ENCODE measurements around the gene KRT222. TPM values are rescaled to one million over a fixed set of nuclear protein-coding genes. Genes with fewer than 3 reads are reported as not detected.
A peak's percentile ranks its signal among the peaks of the same experiment; 100 is the strongest.

The KRT222 gene
- total and polyA plus RNA-seq, 2 of the 13 experiments (the other 11 are each of a cell fraction or from before 2014, with no cell fraction given), result not detected

- TF ChIP-seq, protein P1, sequence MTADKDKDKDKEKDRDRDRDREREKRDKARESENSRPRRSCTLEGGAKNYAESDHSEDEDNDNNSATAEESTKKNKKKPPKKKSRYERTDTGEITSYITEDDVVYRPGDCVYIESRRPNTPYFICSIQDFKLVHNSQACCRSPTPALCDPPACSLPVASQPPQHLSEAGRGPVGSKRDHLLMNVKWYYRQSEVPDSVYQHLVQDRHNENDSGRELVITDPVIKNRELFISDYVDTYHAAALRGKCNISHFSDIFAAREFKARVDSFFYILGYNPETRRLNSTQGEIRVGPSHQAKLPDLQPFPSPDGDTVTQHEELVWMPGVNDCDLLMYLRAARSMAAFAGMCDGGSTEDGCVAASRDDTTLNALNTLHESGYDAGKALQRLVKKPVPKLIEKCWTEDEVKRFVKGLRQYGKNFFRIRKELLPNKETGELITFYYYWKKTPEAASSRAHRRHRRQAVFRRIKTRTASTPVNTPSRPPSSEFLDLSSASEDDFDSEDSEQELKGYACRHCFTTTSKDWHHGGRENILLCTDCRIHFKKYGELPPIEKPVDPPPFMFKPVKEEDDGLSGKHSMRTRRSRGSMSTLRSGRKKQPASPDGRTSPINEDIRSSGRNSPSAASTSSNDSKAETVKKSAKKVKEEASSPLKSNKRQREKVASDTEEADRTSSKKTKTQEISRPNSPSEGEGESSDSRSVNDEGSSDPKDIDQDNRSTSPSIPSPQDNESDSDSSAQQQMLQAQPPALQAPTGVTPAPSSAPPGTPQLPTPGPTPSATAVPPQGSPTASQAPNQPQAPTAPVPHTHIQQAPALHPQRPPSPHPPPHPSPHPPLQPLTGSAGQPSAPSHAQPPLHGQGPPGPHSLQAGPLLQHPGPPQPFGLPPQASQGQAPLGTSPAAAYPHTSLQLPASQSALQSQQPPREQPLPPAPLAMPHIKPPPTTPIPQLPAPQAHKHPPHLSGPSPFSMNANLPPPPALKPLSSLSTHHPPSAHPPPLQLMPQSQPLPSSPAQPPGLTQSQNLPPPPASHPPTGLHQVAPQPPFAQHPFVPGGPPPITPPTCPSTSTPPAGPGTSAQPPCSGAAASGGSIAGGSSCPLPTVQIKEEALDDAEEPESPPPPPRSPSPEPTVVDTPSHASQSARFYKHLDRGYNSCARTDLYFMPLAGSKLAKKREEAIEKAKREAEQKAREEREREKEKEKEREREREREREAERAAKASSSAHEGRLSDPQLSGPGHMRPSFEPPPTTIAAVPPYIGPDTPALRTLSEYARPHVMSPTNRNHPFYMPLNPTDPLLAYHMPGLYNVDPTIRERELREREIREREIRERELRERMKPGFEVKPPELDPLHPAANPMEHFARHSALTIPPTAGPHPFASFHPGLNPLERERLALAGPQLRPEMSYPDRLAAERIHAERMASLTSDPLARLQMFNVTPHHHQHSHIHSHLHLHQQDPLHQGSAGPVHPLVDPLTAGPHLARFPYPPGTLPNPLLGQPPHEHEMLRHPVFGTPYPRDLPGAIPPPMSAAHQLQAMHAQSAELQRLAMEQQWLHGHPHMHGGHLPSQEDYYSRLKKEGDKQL (CRISPR knock-in tag; IDR thresholded peaks at IDR 0.05; ENCODE audit: low read depth), result no peak
- TF ChIP-seq ELF1 (CRISPR knock-in tag; IDR thresholded peaks at IDR 0.05), result peak; percentile 9
- TF ChIP-seq ZNF264 (CRISPR knock-in tag; IDR thresholded peaks at IDR 0.05), result peak; percentile 1; the same call in 1 of the 2 replicates
- TF ChIP-seq AGO2 (optimal IDR thresholded peaks at IDR 0.05; ENCODE audit: low read depth, low read length), result no peak
- TF ChIP-seq HOXA7 (CRISPR knock-in tag; IDR thresholded peaks at IDR 0.05), result no peak
- TF ChIP-seq MIXL1 (CRISPR knock-in tag; IDR thresholded peaks at IDR 0.05), result peak; percentile 9; the same call in 1 of the 2 replicates
- TF ChIP-seq NFATC3 (CRISPR knock-in tag; IDR thresholded peaks at IDR 0.05), result peak; percentile 11; the same call in 1 of the 2 replicates
- TF ChIP-seq HNF4A (CRISPR knock-in tag; IDR thresholded peaks at IDR 0.05), result peak; percentile 2; the same call in 1 of the 2 replicates
- TF ChIP-seq ZNF567 (CRISPR knock-in tag; IDR thresholded peaks at IDR 0.05; ENCODE audit: borderline replicate concordance), result peak; percentile 33; the same call in 1 of the 2 replicates
- no peak for TF ChIP-seq POGK (CRISPR knock-in tag; conservative IDR thresholded peaks at IDR 0.05)
- TF ChIP-seq CEBPG (CRISPR knock-in tag; IDR thresholded peaks at IDR 0.05), result no peak
- TF ChIP-seq MEF2D (CRISPR knock-in tag; IDR thresholded peaks at IDR 0.05), result 0 out of 2 replicates have a peak, but pooled peaks have one; percentile 2
- TF ChIP-seq ZNF501 (CRISPR knock-in tag; IDR thresholded peaks at IDR 0.05), result peak; percentile 55; the same call in 1 of the 2 replicates
- TF ChIP-seq ZNF570 (CRISPR knock-in tag; IDR thresholded peaks at IDR 0.05; ENCODE audit: borderline replicate concordance), result 0 out of 2 replicates have a peak, but pooled peaks have one; percentile 20
- 0 out of 2 replicates have a peak, but pooled peaks have one; percentile 48 for TF ChIP-seq RARG (CRISPR knock-in tag; IDR thresholded peaks at IDR 0.05; ENCODE audit: low read depth)
- TF ChIP-seq, protein P2, sequence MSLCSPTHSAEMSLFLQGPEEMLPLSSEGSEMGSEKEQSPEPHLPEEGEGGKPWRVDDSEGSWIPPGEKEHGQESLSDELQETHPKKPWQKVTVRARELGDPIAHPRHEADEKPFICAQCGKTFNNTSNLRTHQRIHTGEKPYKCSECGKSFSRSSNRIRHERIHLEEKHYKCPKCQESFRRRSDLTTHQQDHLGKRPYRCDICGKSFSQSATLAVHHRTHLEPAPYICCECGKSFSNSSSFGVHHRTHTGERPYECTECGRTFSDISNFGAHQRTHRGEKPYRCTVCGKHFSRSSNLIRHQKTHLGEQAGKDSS (CRISPR knock-in tag; IDR thresholded peaks at IDR 0.05; ENCODE audit: borderline replicate concordance, low read depth), result peak; percentile 83; the same call in 1 of the 2 replicates
- no peak for TF ChIP-seq NFE2 (CRISPR knock-in tag; IDR thresholded peaks at IDR 0.05)
- TF ChIP-seq, protein P3, sequence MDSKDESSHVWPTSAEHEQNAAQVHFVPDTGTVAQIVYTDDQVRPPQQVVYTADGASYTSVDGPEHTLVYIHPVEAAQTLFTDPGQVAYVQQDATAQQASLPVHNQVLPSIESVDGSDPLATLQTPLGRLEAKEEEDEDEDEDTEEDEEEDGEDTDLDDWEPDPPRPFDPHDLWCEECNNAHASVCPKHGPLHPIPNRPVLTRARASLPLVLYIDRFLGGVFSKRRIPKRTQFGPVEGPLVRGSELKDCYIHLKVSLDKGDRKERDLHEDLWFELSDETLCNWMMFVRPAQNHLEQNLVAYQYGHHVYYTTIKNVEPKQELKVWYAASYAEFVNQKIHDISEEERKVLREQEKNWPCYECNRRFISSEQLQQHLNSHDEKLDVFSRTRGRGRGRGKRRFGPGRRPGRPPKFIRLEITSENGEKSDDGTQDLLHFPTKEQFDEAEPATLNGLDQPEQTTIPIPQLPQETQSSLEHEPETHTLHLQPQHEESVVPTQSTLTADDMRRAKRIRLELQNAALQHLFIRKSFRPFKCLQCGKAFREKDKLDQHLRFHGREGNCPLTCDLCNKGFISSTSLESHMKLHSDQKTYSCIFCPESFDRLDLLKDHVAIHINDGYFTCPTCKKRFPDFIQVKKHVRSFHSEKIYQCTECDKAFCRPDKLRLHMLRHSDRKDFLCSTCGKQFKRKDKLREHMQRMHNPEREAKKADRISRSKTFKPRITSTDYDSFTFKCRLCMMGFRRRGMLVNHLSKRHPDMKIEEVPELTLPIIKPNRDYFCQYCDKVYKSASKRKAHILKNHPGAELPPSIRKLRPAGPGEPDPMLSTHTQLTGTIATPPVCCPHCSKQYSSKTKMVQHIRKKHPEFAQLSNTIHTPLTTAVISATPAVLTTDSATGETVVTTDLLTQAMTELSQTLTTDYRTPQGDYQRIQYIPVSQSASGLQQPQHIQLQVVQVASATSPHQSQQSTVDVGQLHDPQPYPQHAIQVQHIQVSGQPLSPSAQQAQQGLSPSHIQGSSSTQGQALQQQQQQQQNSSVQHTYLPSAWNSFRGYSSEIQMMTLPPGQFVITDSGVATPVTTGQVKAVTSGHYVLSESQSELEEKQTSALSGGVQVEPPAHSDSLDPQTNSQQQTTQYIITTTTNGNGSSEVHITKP (CRISPR knock-in tag; IDR thresholded peaks at IDR 0.05; ENCODE audit: low read depth), result 0 out of 2 replicates have a peak, but pooled peaks have one; percentile 15
Observed at GRCh38 chr17:40648384-40648968, 16.5 kb downstream of the KRT222 start (continued).

All from HepG2 (cell line).